Measurements from ENCODE around the gene FAM117B.
"Not testable (repeated sequence)": the region's sequence is repeated elsewhere in the genome, so short reads cannot be mapped to it uniquely, and the experiment has no call there.

Gene FAM117B

DNA sequence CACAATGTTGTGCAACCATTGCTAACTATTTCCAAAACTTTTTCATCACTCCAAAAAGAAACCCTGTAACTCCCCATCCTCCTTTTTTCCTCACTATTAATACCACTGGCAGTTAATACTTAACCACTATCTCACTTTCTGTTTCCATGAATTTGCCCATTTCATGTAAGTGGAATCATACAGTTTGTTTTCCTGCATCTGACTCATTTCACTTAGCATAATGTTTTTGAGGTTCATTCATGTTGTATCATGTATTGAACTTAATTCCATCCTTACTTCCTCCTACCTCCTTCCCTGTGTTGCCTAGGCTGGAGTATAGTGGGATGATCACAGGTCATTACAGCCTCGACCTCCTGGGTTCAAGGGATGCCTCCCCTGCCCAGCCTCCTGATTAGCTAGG, 68.3 kb downstream of the FAM117B start:
- Histone ChIP-seq H3K4me3 (ENCODE audit: insufficient read length, low read depth) (no peak overlapping the region), H3K9ac (ENCODE audit: insufficient read length, low read depth) (no peak overlapping the region), H3K4me1 (ENCODE audit: insufficient read depth, insufficient read length) (no peaks in the 10 kb centered on the region), H3K9me3 (ENCODE audit: insufficient read depth, low read length) (no peaks in the 10 kb centered on the region), H3K36me3 (ENCODE audit: insufficient read depth, insufficient read length, low read length) (no peaks in the 10 kb centered on the region), H3K27me3 (ENCODE audit: insufficient read depth, insufficient read length) (no peaks in the 10 kb centered on the region)
- no peak for DNase-seq (ENCODE audit: low read depth, low spot score)
- TF ChIP-seq SUZ12 (IDR thresholded peaks at IDR 0.05; ENCODE audit: extremely low read depth, insufficient read depth, insufficient read length) (no peak), YY1 (IDR thresholded peaks at IDR 0.05; ENCODE audit: insufficient read depth, insufficient read length) (no peak), ZNF274 (IDR thresholded peaks at IDR 0.05; ENCODE audit: low read depth, low read length) (no peak)

- TF ChIP-seq SUZ12 (IDR thresholded peaks at IDR 0.05; ENCODE audit: extremely low read depth, insufficient read depth, insufficient read length) (no peak), YY1 (IDR thresholded peaks at IDR 0.05; ENCODE audit: insufficient read depth, insufficient read length) (no peak), ZNF274 (IDR thresholded peaks at IDR 0.05; ENCODE audit: low read depth, low read length) (no peak)
- no peak overlapping the region for H3K4me3 ChIP-seq (ENCODE audit: insufficient read length, low read depth)
- no peak overlapping the region for H3K9ac ChIP-seq (ENCODE audit: insufficient read length, low read depth)
- DNase-seq (ENCODE audit: low read depth, low spot score) = no peak
- no peaks in the 10 kb centered on the region for H3K27me3 ChIP-seq (ENCODE audit: insufficient read depth, insufficient read length)
- H3K9me3 ChIP-seq (ENCODE audit: insufficient read depth, low read length) = no peaks in the 10 kb centered on the region
- H3K4me1 ChIP-seq (ENCODE audit: insufficient read depth, insufficient read length) = no peaks in the 10 kb centered on the region
- H3K36me3 ChIP-seq (ENCODE audit: insufficient read depth, insufficient read length, low read length) = no peaks in the 10 kb centered on the region
Observed at GRCh38 chr2:202704248-202704647, 69.5 kb downstream of the FAM117B start.

DNA sequence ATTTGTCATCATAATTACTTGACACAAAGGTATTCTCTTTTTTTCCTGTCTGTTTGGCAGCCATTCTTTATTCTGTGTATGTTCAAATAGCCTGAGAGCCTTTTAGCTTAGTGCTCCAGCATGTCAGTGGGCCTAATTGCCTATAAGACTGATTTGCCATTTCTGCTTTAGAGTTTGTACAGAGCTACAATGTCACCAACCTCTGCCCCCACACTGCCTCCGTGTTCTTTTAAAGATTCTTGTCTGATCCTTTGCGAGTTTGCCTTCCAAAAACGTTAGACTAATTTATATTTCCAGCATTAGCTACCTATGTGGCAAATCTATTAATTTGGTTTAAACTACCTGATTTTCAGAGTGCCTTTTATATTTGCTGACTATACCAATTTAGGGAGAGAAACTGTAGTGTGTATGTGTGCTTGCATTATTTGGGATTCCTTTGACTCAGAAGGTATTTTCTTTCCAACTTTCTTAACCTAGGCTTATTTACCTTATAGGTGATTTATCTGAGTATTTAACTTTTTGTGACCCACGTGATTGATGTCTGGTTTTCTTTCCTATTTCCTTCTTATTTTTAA, 70.8 kb downstream of the FAM117B start:
- no peak overlapping the region for H3K9ac ChIP-seq (ENCODE audit: insufficient read length, low read depth)
- H3K36me3 ChIP-seq (ENCODE audit: insufficient read depth, insufficient read length, low read length) = no peaks in the 10 kb centered on the region
- TF ChIP-seq SUZ12 (IDR thresholded peaks at IDR 0.05; ENCODE audit: extremely low read depth, insufficient read depth, insufficient read length) (no peak), ZNF274 (IDR thresholded peaks at IDR 0.05; ENCODE audit: low read depth, low read length) (no peak), YY1 (IDR thresholded peaks at IDR 0.05; ENCODE audit: insufficient read depth, insufficient read length) (no peak)
- H3K27me3 ChIP-seq (ENCODE audit: insufficient read depth, insufficient read length) = no peaks in the 10 kb centered on the region
- H3K4me1 ChIP-seq (ENCODE audit: insufficient read depth, insufficient read length) = no peaks in the 10 kb centered on the region
- no peak overlapping the region for H3K4me3 ChIP-seq (ENCODE audit: insufficient read length, low read depth)
- H3K9me3 ChIP-seq (ENCODE audit: insufficient read depth, low read length) = no peaks in the 10 kb centered on the region
- no peak for DNase-seq (ENCODE audit: low read depth, low spot score)

- H3K36me3 ChIP-seq (ENCODE audit: insufficient read depth, insufficient read length, low read length); DNase-seq (ENCODE audit: low read depth, low spot score); H3K27me3 ChIP-seq (ENCODE audit: insufficient read depth, insufficient read length); H3K4me1 ChIP-seq (ENCODE audit: insufficient read depth, insufficient read length); H3K9ac ChIP-seq (ENCODE audit: insufficient read length, low read depth); H3K4me3 ChIP-seq (ENCODE audit: insufficient read length, low read depth): not testable (repeated sequence)
- peaks cover 33% of the 10 kb centered on the region for H3K9me3 ChIP-seq (ENCODE audit: insufficient read depth, low read length)
Observed at GRCh38 chr2:202714971-202715935, 80.5 kb downstream of the FAM117B start.

- TF ChIP-seq SUZ12 (IDR thresholded peaks at IDR 0.05; ENCODE audit: extremely low read depth, insufficient read depth, insufficient read length) (no peak), YY1 (IDR thresholded peaks at IDR 0.05; ENCODE audit: insufficient read depth, insufficient read length) (no peak), ZNF274 (IDR thresholded peaks at IDR 0.05; ENCODE audit: low read depth, low read length) (no peak)
- Histone ChIP-seq H3K9ac (ENCODE audit: insufficient read length, low read depth) (no peak overlapping the region), H3K9me3 (ENCODE audit: insufficient read depth, low read length) (peaks cover 33% of the 10 kb centered on the region), H3K27me3 (ENCODE audit: insufficient read depth, insufficient read length) (no peaks in the 10 kb centered on the region), H3K4me1 (ENCODE audit: insufficient read depth, insufficient read length) (no peaks in the 10 kb centered on the region), H3K36me3 (ENCODE audit: insufficient read depth, insufficient read length, low read length) (no peaks in the 10 kb centered on the region), H3K4me3 (ENCODE audit: insufficient read length, low read depth) (no peak overlapping the region)
- no peak for DNase-seq (ENCODE audit: low read depth, low spot score)
Observed at GRCh38 chr2:202716114-202716718, 81.4 kb downstream of the FAM117B start.

DNA sequence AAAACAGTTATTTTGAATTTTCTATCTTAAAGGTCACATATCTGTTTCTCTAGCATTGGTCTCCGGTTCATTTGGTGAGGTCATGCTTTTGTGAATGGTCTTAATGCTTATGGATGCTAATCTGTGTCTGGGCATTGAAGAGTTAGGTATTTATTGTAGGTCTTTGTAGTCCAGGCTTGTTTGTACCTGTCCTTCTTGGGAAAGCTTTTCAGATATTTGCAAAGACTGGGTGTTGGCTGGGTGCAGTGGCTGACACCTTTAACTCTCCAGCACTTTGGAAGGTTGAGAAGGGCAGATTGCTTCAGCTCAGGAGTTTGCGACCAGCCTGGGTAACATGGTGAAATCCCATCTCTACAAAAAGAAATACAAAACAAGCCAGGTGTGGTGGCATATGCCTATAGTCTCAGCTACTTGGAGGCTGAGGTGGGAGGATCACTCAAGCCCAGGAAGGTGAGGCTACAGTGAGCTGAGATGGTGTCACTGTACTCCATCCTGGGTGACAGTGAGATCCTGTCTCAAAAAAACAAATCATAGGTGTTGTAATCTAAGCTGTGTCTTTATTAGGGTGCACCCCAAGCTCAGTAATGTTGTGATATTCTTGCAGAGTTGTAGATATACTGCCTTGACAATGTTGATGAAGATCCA, 82.3 kb downstream of the FAM117B start:
- TF ChIP-seq ZNF274 (IDR thresholded peaks at IDR 0.05; ENCODE audit: low read depth, low read length) (no peak), SUZ12 (IDR thresholded peaks at IDR 0.05; ENCODE audit: extremely low read depth, insufficient read depth, insufficient read length) (no peak), YY1 (IDR thresholded peaks at IDR 0.05; ENCODE audit: insufficient read depth, insufficient read length) (no peak)
- DNase-seq (ENCODE audit: low read depth, low spot score) = no peak
- peaks cover 33% of the 10 kb centered on the region for H3K9me3 ChIP-seq (ENCODE audit: insufficient read depth, low read length)
- no peaks in the 10 kb centered on the region for H3K4me1 ChIP-seq (ENCODE audit: insufficient read depth, insufficient read length)
- no peaks in the 10 kb centered on the region for H3K36me3 ChIP-seq (ENCODE audit: insufficient read depth, insufficient read length, low read length)
- no peaks in the 10 kb centered on the region for H3K27me3 ChIP-seq (ENCODE audit: insufficient read depth, insufficient read length)
- no peak overlapping the region for H3K9ac ChIP-seq (ENCODE audit: insufficient read length, low read depth)
- no peak overlapping the region for H3K4me3 ChIP-seq (ENCODE audit: insufficient read length, low read depth)

All from NT2/D1 (cell line).